ENCODE measurements around the gene SKAP1.

GRCh38 chr17:48363161-48363560 lies 66.9 kb downstream of the SKAP1 start:
- no peak for TF ChIP-seq EZH2phosphoT487 (IDR thresholded peaks at IDR 0.05; ENCODE audit: low read depth)
- no peak for TF ChIP-seq CTCF (IDR thresholded peaks at IDR 0.05; ENCODE audit: low read depth, low read length)
